ENCODE results near the gene LMBR1. TPM values are rescaled to one million over a fixed set of nuclear protein-coding genes. Genes with fewer than 3 reads are reported as not detected.
A peak's percentile ranks its signal among the peaks of the same experiment; 100 is the strongest.

Gene LMBR1
- total and polyA plus RNA-seq, 2 donors (not counting 3 experiments of a cell fraction or from before 2014, with no cell fraction given), result 14.0 to 72.9 TPM

- Histone ChIP-seq H3K4me1 (ENCODE audit: control insufficient read depth, extremely low read depth, insufficient read depth, low read length) (no peaks in the 10 kb centered on the region), H3K79me2 (ENCODE audit: control insufficient read depth, insufficient read depth, low read length) (no peaks in the 10 kb centered on the region), H3K9ac (replicated peaks; ENCODE audit: extremely low read depth, insufficient read depth, low read length) (no peak overlapping the region), H3K27ac (ENCODE audit: insufficient read depth, low read depth, low read length) (no peak overlapping the region), H4K20me1 (replicated peaks; ENCODE audit: control insufficient read depth, extremely low read depth, insufficient read depth, low read length) (no peaks in the 10 kb centered on the region), H2AFZ (ENCODE audit: low read depth, low read length) (no peak overlapping the region), H3K9me1 (replicated peaks; ENCODE audit: control insufficient read depth, extremely low read depth, insufficient read depth, low read length) (no peaks in the 10 kb centered on the region), H3K4me3 (replicated peaks in 1 of 3; ENCODE audit: insufficient read depth in 1 of 3, low read depth in 1 of 3, low read length in 3 of 3) (no peak overlapping the region), H3K4me2 (ENCODE audit: insufficient read depth, low read length) (no peak overlapping the region), H3K36me3 (ENCODE audit: control insufficient read depth in 2 of 2, extremely low read depth in 1 of 2, insufficient read depth in 2 of 2, low read length in 2 of 2) (no peaks in the 10 kb centered on the region), H3K9me3 (replicated peaks; ENCODE audit: control insufficient read depth, insufficient read depth, low read length) (no peaks in the 10 kb centered on the region), H3K27me3 (ENCODE audit: control insufficient read depth in 2 of 2, insufficient read depth in 2 of 2, low read length in 2 of 2) (no peaks in the 10 kb centered on the region)
- DNase-seq (ENCODE audit: low read depth, low spot score) (no peak), FAIRE-seq (no peak)
- intact Hi-C loops (cut with micrococcal nuclease), result no loop called here
- dilution Hi-C loops (cut with MboI; ENCODE audit: extremely low pct_ligation_motif_present, low sequenced_read_pairs), result no loop called here
- POLR2A ChIA-PET, result no interaction called here
- no TSS peak for BruUV-seq (replicated peaks)
- CTCF ChIA-PET, result interaction anchor here (1.1 kb wide), 1 partner anchor 28 kb away, joined by 3 read pairs; no protein-coding TSS in a partner anchor
- no peak for TF ChIP-seq FOS (IDR thresholded peaks at IDR 0.05; ENCODE audit: borderline replicate concordance, insufficient read depth, low read length)
These were observed 233.8 kb downstream of the LMBR1 start for GRCh38 chr7:156659203-156659602.

DNA sequence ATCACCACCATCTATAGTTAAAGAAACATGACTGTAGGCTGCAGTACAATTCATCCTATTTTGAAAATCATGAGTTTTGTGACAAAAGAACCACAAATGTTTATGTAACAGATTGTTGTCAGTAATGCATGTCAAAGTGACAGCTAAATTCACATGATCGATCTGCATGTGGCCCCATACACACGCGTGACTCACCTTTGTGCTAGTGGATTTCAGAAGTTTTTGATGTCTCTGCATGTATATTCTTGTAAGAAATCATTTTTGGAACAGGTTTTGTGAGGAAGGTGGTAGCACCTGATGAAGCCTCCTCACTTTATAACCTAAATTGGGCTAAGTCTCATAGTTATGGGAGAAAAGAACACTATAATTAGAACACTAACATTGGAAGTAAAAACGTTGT, 235.3 kb downstream of the LMBR1 start:
- Histone ChIP-seq H2AFZ (ENCODE audit: low read depth, low read length) (no peak overlapping the region), H3K79me2 (ENCODE audit: control insufficient read depth, insufficient read depth, low read length) (no peaks in the 10 kb centered on the region), H3K4me3 (replicated peaks in 1 of 3; ENCODE audit: insufficient read depth in 1 of 3, low read depth in 1 of 3, low read length in 3 of 3) (no peak overlapping the region), H3K9me1 (replicated peaks; ENCODE audit: control insufficient read depth, extremely low read depth, insufficient read depth, low read length) (no peaks in the 10 kb centered on the region), H3K4me2 (ENCODE audit: insufficient read depth, low read length) (no peak overlapping the region), H4K20me1 (replicated peaks; ENCODE audit: control insufficient read depth, extremely low read depth, insufficient read depth, low read length) (no peaks in the 10 kb centered on the region), H3K4me1 (ENCODE audit: control insufficient read depth, extremely low read depth, insufficient read depth, low read length) (no peaks in the 10 kb centered on the region), H3K27me3 (ENCODE audit: control insufficient read depth in 2 of 2, insufficient read depth in 2 of 2, low read length in 2 of 2) (no peaks in the 10 kb centered on the region), H3K9ac (replicated peaks; ENCODE audit: extremely low read depth, insufficient read depth, low read length) (no peak overlapping the region), H3K9me3 (replicated peaks; ENCODE audit: control insufficient read depth, insufficient read depth, low read length) (no peaks in the 10 kb centered on the region), H3K36me3 (ENCODE audit: control insufficient read depth in 2 of 2, extremely low read depth in 1 of 2, insufficient read depth in 2 of 2, low read length in 2 of 2) (no peaks in the 10 kb centered on the region), H3K27ac (ENCODE audit: insufficient read depth, low read depth, low read length) (no peak overlapping the region)
- ChIA-PET POLR2A (no interaction called here), CTCF (no interaction called here)
- dilution Hi-C loops (cut with MboI; ENCODE audit: extremely low pct_ligation_motif_present, low sequenced_read_pairs), result no loop called here
- FAIRE-seq, result no peak
- intact Hi-C loops (cut with micrococcal nuclease), result no loop called here
- TF ChIP-seq MYC (IDR thresholded peaks at IDR 0.05; ENCODE audit: low read depth, low read length), result no peak
- no peak for TF ChIP-seq EZH2 (IDR thresholded peaks at IDR 0.05; ENCODE audit: borderline replicate concordance, low read depth, low read length, severe bottlenecking)
- no peak for TF ChIP-seq FOS (IDR thresholded peaks at IDR 0.05; ENCODE audit: borderline replicate concordance, insufficient read depth, low read length)
- no peak for TF ChIP-seq CTCF (IDR thresholded peaks at IDR 0.05; ENCODE audit: extremely low read depth in 1 of 2, insufficient read depth in 1 of 2, low read depth in 1 of 2, low read length in 2 of 2)
- TF ChIP-seq, protein P1, sequence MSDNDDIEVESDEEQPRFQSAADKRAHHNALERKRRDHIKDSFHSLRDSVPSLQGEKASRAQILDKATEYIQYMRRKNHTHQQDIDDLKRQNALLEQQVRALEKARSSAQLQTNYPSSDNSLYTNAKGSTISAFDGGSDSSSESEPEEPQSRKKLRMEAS (IDR thresholded peaks at IDR 0.05; ENCODE audit: insufficient read depth, insufficient read length), result no peak
- TF ChIP-seq POLR2AphosphoS5 (IDR thresholded peaks at IDR 0.05; ENCODE audit: insufficient read depth, low read depth, low read length), result no peak
- no peak for DNase-seq (ENCODE audit: low read depth, low spot score)
- TSS peak; percentile 6 for BruUV-seq (replicated peaks)

All from endothelial cell of umbilical vein (primary cell).